GM19035 (cell line): Measurements from ENCODE around the gene RANBP9.

ENCODE experiments used
- ATAC-seq: cut with Tn5 transposase; IDR thresholded peaks from one replicate; pipeline ENCODE4 v1.9.1; 2021; ENCODE audit not compliant: unreplicated experiment

RANBP9 gene

GRCh38 chr6:13711324-13711732 lies 307 bp downstream of the RANBP9 start:
- ATAC-seq, result peak; percentile 57

- peak; percentile 4 for ATAC-seq
Observed at GRCh38 chr6:13710552-13711323, 897 bp downstream of the RANBP9 start.

- ATAC-seq, result no peak
Observed at GRCh38 chr6:13709689-13710551, 1.7 kb downstream of the RANBP9 start.

- ATAC-seq, result no peak
Observed at GRCh38 chr6:13708736-13709135, 2.9 kb downstream of the RANBP9 start.

- ATAC-seq, result no peak
Observed at GRCh38 chr6:13703496-13703895, 8.1 kb downstream of the RANBP9 start.

- ATAC-seq, result peak; percentile 52
Observed at GRCh38 chr6:13702809-13703302, 8.8 kb downstream of the RANBP9 start.

- ATAC-seq, result no peak
Observed at GRCh38 chr6:13700232-13700631, 11.4 kb downstream of the RANBP9 start.

GRCh38 chr6:13698715-13699114 lies 12.9 kb downstream of the RANBP9 start:
- no peak for ATAC-seq

GRCh38 chr6:13697857-13698256 lies 13.8 kb downstream of the RANBP9 start:
- ATAC-seq, result no peak

- no peak for ATAC-seq
Observed at GRCh38 chr6:13696226-13696625, 15.4 kb downstream of the RANBP9 start.

- ATAC-seq, result no peak
Observed at GRCh38 chr6:13695252-13695651, 16.4 kb downstream of the RANBP9 start.

GRCh38 chr6:13694562-13694961 lies 17.1 kb downstream of the RANBP9 start:
- ATAC-seq, result no peak

GRCh38 chr6:13689511-13690256 lies 22.0 kb downstream of the RANBP9 start:
- ATAC-seq, result no peak

GRCh38 chr6:13688692-13689196 lies 22.9 kb downstream of the RANBP9 start:
- no peak for ATAC-seq

- no peak for ATAC-seq
Observed at GRCh38 chr6:13687917-13688351, 23.7 kb downstream of the RANBP9 start.

- ATAC-seq, result no peak
Observed at GRCh38 chr6:13684855-13685254, 26.8 kb downstream of the RANBP9 start.

GRCh38 chr6:13683038-13683437 lies 28.6 kb downstream of the RANBP9 start:
- no peak for ATAC-seq

- no peak for ATAC-seq
Observed at GRCh38 chr6:13682346-13682745, 29.3 kb downstream of the RANBP9 start.

- peak; percentile 53 for ATAC-seq
Observed at GRCh38 chr6:13681305-13682061, 30.2 kb downstream of the RANBP9 start.

GRCh38 chr6:13680448-13680968 lies 31.1 kb downstream of the RANBP9 start:
- ATAC-seq, result no peak
